OCI-M1 (cell line): ENCODE data around the gene TAF10.

ENCODE experiments used
- DNase-seq: peaks from one replicate; lab custom pipeline; 2025; lab: John Stamatoyannopoulos, UW

Gene TAF10

DNA sequence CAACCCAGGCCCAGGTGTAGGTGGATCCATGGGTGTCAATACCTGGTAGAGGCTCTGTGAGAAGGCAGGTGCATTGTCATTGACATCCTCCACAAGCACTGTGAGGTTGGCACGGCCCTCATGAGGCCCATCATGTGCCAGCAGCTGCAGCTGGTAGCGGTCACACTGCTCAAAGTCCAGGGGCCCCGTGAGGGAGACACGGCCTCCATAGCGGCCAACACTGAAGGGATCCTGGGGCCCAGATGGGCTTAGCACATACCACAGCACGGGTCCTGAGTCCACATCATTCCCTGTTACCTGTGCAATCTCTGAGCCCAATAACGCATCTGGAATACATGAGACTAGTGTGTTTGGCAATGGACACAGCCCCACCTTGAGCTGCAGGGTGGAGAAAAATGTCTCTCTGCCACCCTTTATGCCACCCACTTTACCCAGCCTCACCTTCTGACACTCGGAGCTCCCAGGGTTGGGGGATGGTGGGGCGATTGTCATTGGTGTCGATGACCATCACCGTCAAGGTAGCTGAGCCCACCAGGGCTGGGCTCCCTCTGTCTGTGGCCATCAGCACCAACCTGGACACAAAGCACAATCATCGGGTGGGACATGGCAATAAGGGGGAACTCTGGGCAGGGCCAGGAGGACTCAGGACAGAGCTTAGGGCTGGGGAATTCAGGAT is 13.3 kb upstream of the TAF10 start:
- no peak for DNase-seq

- no peak for DNase-seq
Measured at GRCh38 chr11:6623391-6624363, 11.7 kb upstream of the TAF10 start.

GRCh38 chr11:6622261-6623171 is 10.5 kb upstream of the TAF10 start:
- no peak for DNase-seq

GRCh38 chr11:6621711-6622211 is 9.7 kb upstream of the TAF10 start:
- DNase-seq, result no peak

- DNase-seq, result no peak
Measured at GRCh38 chr11:6620636-6621035, 8.6 kb upstream of the TAF10 start.

DNA sequence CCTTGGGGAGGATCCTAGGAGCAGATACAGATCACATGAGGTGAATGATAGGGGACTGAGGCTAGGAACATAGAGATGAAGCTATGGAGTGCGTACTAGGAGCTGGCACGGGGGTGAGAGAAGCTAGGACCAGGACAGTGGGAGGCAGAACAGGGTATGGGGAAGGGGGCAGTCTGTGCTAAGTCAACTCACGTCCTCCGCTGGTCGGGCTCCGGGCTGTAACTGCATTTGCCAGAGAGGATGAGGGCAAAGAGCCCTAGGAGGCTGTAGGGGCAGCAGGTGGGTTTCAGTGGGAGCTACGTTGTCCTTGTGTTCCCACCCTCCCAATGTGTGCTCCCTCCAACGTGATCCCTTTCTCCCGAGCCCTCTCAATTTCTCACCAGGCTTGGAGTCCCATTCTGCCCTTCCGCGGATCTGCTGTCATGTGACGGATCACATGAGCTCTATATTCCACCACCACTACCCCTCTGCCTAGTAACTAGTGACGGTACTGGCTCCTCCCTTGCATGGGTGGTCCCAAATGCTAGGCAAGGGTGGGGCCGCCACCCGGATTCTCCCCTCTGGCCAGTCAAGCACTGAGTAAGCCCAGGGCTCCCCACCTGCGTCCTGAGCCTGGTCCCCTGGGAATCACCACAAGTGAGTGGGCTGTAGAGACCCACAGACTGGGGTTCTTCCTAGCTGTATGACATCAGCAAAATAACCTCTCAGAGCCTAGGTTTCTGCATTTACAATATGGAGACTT is 7.2 kb upstream of the TAF10 start, which contains the start of gene TPP1:
Gene TPP1, minus strand, starts transcription at position 419 of the 742 bp plus-strand sequence. Its CDS starts 22 bp downstream, at position 397.
- peak; percentile 95 for DNase-seq

- peak; percentile 79 for DNase-seq
Measured at GRCh38 chr11:6618117-6619003, 6.3 kb upstream of the TAF10 start.

GRCh38 chr11:6617315-6617781 is 5.3 kb upstream of the TAF10 start:
- DNase-seq, result no peak

GRCh38 chr11:6616596-6617250 is 4.7 kb upstream of the TAF10 start:
- DNase-seq, result no peak

- no peak for DNase-seq
Measured at GRCh38 chr11:6615882-6616585, 4.0 kb upstream of the TAF10 start.

DNA sequence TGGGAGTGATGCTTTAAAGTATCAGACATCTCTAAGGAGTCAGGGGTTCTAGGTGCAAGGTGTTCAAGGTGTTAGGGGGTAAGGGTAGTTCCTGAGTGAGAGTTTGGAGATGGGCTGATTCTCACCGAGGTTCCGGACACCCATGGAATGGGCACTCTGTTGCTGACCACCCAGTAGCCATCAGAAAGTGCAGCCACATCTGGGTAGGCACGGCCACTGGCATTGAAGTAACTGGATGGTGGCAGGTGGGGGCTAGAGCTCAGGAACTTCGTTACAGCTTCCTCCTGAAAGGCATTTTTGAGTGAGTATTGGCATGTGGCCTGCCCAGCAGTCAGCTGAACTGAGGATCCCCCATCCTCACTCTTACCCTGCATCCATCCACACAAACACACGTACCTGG is 3.0 kb upstream of the TAF10 start:
- DNase-seq, result no peak

DNA sequence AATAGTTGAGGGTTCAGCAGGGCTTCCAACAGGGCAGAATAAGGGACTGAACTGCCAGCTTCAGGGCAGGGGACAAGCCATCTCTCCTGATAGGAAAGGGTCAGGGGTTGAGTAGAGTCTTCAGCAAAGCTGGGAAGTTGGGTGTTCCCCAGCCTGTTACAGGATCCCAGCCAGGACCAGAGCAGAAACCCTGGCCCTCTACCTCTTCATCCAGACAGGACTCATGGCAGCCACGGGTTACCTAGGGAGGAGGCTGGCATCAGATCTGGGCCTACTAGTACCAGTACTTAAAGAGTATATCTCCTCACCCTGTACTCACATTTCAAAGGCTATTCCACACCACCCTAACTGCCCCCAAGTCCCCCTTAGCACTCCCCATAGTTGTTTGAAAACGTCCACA is 2.4 kb upstream of the TAF10 start:
- DNase-seq, result no peak

DNA sequence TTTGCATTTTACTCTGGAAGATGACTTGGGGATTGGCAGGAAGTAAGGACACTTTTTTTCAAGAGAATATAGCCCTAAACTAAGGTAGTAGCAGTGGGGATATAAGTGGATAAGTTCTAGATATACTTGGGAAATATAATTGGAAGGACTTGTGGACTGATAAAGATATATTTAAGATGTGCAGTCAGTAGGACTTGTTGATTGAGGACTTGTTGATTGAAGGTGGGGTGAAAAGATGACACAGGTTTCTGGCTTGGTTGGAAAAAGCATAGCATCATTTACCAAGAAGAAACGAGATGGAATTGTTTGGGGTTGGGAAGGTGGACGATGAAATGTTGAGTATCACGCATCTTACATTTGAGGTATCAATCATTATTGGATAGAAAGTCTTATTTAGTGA is 1.5 kb upstream of the TAF10 start:
- DNase-seq, result no peak

DNA sequence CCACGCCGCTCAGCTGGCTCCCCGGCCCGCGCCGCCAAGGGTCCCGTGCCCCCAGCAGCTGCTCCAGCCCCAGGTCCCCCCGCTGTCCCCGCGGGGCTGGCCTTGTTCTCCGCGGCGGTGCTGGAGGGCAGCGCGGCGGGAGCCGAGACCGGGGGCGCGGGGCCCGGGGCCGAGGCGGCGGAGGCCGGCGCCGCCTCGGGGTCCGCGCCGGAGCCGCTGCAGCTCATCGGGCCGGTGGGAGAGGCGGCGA is 128 bp downstream of the TAF10 start:
- no peak for DNase-seq

DNA sequence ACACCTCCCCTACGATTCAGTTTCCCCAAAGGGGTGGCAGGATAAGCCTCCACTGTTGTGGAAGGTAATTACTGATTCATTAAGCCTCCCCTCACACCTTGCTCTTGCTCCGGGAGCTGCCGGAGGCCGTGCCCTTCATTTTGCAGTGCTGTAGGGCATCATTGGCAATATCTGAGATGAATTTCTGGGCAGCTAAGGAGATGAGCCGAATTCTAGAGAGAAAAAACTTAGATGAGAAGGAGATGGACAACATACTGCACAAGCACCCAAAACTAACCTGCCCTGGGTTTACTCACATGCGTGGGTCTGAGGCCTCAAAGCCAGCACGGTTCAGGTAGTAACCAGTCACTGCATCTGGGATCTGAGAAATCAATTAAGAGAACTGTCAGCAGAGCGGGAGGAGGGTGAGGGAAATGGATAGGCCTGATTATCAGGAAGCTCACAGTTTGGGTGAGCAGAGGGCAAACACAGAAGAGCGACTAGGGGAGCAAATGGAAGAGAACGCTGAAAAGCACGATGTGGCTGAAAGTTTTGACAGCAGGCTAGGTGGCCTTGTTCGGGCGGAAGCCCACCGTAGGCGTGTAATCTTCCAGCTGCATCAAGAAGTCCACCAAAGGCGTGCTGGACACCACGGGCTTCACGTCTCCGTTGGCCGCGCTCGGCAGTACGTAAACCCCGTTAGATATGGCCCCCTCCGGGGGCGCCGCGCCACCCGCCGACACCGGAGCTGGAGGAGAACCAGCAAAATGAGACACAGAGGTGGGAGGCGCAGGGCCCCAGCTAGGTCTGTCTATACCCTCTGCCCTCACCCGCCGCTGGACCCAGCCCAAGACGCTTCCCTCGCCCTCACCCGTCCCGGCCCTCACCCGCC is 689 bp downstream of the TAF10 start:
- DNase-seq, result peak; percentile 43

DNA sequence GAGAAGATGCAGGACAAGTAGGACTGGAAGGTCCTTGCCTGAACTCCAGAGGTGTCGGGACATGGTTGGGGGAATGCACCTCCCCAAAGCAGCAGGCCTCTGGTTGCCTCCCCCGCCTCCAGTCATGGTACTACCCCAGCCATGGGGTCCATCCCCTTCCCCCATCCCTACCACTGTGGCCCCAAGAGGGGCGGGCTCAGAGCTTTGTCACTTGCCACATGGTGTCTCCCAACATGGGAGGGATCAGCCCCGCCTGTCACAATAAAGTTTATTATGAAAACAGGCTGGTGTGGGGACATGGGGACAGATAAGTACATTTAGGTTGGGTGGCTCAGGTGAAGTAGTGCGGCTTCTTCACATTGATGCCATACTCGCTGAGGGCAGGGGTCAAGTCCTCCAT is 1.4 kb downstream of the TAF10 start:
- no peak for DNase-seq

- no peak for DNase-seq
Measured at GRCh38 chr11:6609502-6610015, 2.5 kb downstream of the TAF10 start.
